Choroid plexus epithelial cell (primary cell): ENCODE results near the gene UNC5C.
A peak's percentile ranks its signal among the peaks of the same experiment; 100 is the strongest.

Experiments
- DNase-seq: peaks from one replicate; pipeline ENCODE4 v3.0.0-alpha.2; 2010; ENCODE audit warnings: low read depth
- H3K4me3 ChIP-seq: 2 replicates; pipeline ENCODE4 v1.5.1; 2011; ENCODE audit warnings: low read depth, mild to moderate bottlenecking, control low read depth, low read length, moderate library complexity
- TF ChIP-seq, protein P1 (sequence below): conservative IDR thresholded peaks from 2 replicates; pipeline ENCODE4 v1.5.1; 2011; ENCODE audit warnings: low read depth, mild to moderate bottlenecking, control low read depth, inconsistent platforms, low read length, moderate library complexity

UNC5C gene

DNA sequence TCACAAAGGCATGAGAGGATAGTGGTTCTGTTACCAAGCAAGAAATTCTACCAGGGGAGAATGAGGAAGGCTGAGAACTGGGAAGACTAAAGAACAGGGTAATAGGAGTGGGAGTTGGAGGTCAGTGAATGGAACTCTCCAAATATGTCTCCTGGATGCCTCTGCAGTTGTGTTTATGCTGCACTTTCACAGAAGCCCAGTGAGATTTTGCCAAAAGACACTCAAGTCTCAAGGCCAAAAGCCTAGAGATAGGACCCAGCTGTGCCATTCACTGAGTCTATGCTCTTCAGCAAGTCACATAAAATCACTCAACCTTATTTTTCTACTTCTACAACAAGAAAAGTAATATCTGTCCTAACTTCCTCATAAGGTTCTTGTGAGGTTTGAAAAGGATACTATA, 285.4 kb downstream of the UNC5C start:
- TF ChIP-seq, protein P1, sequence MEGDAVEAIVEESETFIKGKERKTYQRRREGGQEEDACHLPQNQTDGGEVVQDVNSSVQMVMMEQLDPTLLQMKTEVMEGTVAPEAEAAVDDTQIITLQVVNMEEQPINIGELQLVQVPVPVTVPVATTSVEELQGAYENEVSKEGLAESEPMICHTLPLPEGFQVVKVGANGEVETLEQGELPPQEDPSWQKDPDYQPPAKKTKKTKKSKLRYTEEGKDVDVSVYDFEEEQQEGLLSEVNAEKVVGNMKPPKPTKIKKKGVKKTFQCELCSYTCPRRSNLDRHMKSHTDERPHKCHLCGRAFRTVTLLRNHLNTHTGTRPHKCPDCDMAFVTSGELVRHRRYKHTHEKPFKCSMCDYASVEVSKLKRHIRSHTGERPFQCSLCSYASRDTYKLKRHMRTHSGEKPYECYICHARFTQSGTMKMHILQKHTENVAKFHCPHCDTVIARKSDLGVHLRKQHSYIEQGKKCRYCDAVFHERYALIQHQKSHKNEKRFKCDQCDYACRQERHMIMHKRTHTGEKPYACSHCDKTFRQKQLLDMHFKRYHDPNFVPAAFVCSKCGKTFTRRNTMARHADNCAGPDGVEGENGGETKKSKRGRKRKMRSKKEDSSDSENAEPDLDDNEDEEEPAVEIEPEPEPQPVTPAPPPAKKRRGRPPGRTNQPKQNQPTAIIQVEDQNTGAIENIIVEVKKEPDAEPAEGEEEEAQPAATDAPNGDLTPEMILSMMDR, result no peak
- no peak overlapping the region for H3K4me3 ChIP-seq
- DNase-seq, result peak; percentile 11

DNA sequence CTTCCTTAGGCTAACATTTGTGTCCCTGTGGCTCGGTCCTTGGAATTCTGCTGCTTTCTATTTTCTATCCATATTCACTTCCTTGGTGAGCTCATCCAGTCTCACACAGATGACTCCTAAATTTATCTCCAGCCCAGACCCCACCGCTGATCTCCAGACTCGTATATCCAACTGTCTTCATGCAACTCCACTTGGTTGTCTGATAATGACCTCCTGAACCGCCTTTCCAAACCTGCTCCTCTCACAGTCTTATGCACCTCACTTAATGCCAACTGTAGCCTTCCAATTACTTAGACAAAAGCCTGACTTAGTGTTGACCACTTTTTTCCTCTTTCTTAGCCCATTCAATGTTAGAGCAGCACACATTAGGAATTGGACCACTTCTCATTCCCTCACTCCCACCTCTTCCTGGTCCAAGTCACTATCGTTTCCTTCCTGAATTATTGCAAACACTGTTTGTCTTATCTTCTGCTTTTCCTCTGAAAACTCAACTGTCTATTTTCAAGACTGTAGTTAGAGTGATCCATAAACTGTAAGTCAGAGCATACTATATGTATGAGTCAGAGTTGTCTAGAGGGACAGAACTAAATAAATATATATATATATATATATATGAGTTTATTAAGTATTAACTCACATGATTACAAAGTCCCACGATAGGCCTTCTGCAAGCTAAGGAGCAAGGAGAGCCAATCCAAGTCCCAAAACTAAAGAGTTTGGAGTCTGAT, 292.5 kb downstream of the UNC5C start:
- TF ChIP-seq, protein P1, result no peak
- DNase-seq, result peak; percentile 42
- H3K4me3 ChIP-seq, result no peak overlapping the region

DNA sequence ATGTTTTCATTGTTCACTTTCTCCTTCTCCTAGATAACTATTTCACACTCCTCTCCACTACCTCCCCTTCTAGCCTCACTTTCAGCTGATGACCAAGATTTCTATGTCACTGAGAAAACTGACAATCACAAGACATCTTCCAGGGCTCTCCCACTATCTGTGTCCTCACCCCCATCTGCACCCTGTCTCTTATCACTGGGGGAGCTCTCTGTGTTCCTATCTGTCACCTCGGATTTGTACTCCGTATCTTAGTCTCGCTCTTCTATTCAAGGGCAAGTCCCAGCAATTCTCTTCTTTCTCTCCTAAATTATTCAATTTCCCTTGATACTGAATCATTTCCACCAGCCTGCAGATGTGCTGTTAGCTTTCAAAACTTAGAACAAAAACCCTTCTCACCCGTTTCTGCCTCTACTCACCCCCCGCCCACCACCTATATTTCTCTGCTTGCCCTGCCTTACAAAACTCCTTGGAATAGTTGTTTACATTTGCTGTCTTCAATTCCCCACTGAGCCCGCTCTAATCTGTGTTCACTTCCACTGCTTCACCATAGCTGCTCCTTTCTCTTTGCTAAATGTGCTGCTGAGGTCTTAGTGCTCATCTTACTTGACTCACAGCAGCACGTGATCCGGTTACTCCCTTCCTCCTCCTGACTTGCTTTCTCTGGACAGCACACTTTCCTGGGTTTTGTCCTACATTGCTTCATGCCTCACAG, 293.2 kb downstream of the UNC5C start:
- DNase-seq, result peak; percentile 85
- TF ChIP-seq, protein P1, result no peak
- peak overlapping the region; percentile 31 for H3K4me3 ChIP-seq

DNA sequence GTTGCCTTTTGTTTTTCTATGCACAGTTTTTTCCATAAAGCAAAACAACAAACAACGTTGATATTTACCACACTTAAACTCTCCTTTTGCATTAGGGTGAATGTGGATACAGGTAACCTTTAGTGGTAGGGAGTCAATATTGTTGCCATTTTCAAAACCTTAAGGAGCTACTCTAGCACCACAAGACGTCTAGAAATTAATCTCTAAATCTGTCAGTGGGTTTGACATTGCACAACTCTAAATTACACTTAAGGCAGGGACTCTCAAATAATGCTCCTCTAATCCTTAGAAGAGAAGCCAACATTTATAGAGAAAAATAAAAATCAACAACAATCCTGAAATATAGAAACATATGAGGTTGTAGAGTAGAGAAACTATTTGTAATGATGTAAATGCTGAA, 297.2 kb downstream of the UNC5C start:
- no peak for DNase-seq
- no peak overlapping the region for H3K4me3 ChIP-seq
- TF ChIP-seq, protein P1, result no peak

DNA sequence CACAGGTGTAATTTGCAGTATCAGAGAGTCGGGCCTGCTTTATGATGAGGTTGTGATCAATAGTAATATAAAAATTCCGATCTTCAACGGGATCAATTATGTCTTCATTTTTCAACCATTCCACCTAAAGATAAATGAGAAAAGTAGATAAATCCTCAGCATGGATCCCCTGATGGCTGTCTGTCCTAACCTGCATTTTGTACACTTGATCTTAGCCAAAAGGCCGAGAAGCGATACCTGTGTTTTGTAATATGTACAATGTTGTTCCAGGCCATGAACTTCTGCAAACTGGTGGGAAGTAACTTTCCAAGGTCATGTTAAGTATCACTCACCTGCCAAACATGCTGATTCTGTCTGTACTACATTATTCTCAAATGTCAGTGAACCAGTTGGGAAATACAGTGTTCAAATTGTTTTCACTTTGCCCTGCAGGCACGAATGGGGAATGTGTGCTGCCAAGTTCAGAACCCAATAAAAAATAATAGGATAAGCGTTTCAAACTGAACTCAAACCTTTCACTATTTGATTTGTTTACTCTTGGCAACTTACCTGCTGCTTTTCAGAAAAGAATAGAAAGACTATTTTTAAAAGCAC, 298.1 kb downstream of the UNC5C start:
- no peak for DNase-seq
- TF ChIP-seq, protein P1, result no peak
- no peak overlapping the region for H3K4me3 ChIP-seq

DNA sequence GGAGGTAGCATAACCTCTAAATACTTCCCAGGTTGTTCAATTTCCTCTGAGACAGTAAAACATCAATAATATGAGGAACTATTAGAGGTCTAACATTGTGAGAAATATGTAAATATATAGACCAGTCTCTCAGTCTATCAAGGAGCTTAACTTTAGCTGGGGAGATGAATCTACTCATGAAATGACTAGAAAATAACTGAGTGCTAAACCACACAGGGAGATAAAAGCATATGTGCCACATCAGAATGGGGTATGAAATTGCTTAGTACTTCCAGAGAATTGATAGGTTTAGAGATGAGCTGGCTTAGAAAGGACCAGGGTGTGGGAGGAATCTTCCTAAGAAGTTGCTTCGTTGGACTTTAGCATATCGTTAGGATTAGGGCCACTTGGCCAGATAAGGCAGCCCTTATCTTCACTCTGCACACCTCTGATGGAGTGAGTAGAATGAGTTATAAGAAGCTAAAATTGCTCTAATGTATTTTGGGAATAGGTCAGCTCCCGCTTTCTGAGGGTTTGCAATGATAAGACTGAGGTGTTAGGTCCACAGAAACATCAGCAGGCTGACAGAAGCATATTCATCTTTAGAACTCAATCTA, 299.2 kb downstream of the UNC5C start:
- no peak overlapping the region for H3K4me3 ChIP-seq
- no peak for DNase-seq
- TF ChIP-seq, protein P1, result no peak
